AG04450 (cell line): Measurements from ENCODE around the gene ZSCAN21. TPM values are rescaled to one million over a fixed set of nuclear protein-coding genes. Genes with fewer than 3 reads are reported as not detected.
A peak's percentile ranks its signal among the peaks of the same experiment; 100 is the strongest.

Experiments used
- CTCF ChIA-PET: fragments of 300-600, 350-600 bp; formaldehyde crosslinking; extraction: SDS; loops from one replicate; lab custom pipeline; 2022; ENCODE audit warnings: antibody characterized with exemption, inconsistent platforms; lab: Charles Lee
- POLR2A ChIA-PET: fragments of 350-600 bp; formaldehyde crosslinking; extraction: SDS; loops from one replicate; lab custom pipeline; 2021; ENCODE audit warnings: antibody characterized with exemption, inconsistent platforms; lab: Yijun Ruan, JAX
- DNase-seq: peaks from one replicate; pipeline ENCODE4 v3.0.0-alpha.2; 2011; ENCODE audit warnings: low read depth, low spot score
- H3K27ac ChIP-seq: one replicate; pipeline ENCODE4 v1.5.1; 2012; ENCODE audit warnings: low read depth, low read length, control low read depth
- H3K27me3 ChIP-seq: one replicate; pipeline ENCODE4 v1.6.0; 2012; ENCODE audit warnings: low read length; ENCODE audit not compliant: control insufficient read depth, insufficient read depth
- H3K4me3 ChIP-seq: 2 replicates; pipeline ENCODE4 v1.5.1; 2011; ENCODE audit warnings: mild to moderate bottlenecking, low read depth, low read length, control low read depth
- H3K9me3 ChIP-seq: 2 replicates; pipeline ENCODE4 v1.5.1; 2012; ENCODE audit warnings: low read length; ENCODE audit not compliant: control insufficient read depth, insufficient read depth
- CTCF ChIP-seq: IDR thresholded peaks from 2 replicates; pipeline ENCODE4 v1.5.1; 2011; ENCODE audit warnings: low read depth, low read length, control low read depth, inconsistent platforms
- polyA plus RNA-seq: library from polyadenylated mRNA; depleted of rRNA; stranded (reverse); fragments of >200 nt; gene quantifications from 2 replicates; pipeline ENCODE4 v1.2.3, GENCODE V29; 2011

ZSCAN21 gene
- polyA plus RNA-seq, 1 experiment = 15.2 TPM

DNA sequence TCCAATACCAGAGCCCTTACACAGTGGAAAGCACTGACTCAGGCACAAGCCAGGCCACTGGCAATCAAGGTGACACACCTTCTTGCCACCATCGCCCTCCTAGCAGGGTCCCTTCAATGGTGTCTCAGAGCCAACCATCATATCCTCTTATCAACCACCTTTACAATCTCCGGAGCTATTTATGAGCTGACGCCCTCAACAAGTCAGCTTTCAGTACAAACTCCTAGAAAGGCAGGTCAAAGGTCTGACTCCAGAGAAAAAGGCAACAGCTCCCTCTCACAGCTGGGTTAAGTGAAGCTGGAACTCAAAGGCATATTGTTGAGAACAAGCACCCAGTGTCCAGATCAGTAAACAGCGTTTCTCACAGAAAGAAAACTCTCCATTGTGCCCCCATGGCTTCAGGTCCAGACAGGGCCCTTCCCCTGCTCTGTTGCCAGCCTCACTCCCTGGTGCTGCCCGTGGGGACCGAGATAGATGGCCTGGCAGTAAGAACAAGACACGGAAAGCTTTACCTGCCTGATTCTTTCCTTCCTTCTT is 29.5 kb downstream of the ZSCAN21 start:
- POLR2A ChIA-PET = no interaction called here
- H3K9me3 ChIP-seq = peaks cover 33% of the 10 kb centered on the region
- no peak overlapping the region for H3K27ac ChIP-seq
- no peak for DNase-seq
- H3K4me3 ChIP-seq = no peak overlapping the region
- CTCF ChIA-PET = no interaction called here
- H3K27me3 ChIP-seq = no peaks in the 10 kb centered on the region
- TF ChIP-seq CTCF = no peak

- Histone ChIP-seq H3K27ac (peak overlapping the region; percentile 84), H3K27me3 (no peaks in the 10 kb centered on the region), H3K4me3 (peak overlapping the region; percentile 95), H3K9me3 (peaks cover 14% of the 10 kb centered on the region)
- TF ChIP-seq CTCF = no peak
- POLR2A ChIA-PET = interaction anchor here (0.7 to 1.1 kb wide), 2 partner anchors 20 to 31 kb away, joined by 3 to 4 read pairs; partner anchors contain the start of genes MCM7 and ZSCAN21
- CTCF ChIA-PET = interaction anchor here (1.1 to 2.3 kb wide), 3 partner anchors 9 to 167 kb away, joined by 3 to 5 read pairs (median 4); no protein-coding TSS in a partner anchor
- no peak for DNase-seq
Observed at GRCh38 chr7:100080907-100081534, 31.4 kb downstream of the ZSCAN21 start.

DNA sequence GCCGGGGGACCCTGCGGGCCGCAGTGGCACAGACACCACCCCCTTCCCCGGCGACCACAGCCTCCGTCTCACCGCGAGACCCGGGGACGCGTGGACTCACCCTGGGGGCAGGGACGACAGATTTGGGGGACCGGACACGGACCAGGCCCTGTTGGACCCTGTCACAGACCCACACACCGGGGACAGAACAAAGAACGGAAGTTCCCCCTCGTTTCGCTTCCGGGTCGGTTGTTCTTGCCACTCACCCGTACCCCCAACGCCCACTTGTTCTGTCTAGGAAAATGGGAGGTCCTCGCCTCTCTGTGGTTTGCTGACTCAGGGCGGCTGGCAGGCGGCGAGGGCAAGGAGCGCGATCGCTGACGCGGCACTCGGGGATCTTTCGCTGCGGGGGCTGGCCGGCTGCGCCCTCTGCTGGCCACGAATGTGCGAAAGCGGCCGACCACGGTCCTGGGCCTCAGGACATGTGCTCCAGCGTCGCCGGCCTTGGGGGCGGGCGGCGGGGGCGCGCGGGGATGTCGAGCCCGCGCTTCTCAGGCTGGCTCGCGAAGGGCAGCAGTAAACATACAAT is 32.0 kb downstream of the ZSCAN21 start, which contains the start of gene ZNF3:
TSS of gene ZNF3 (minus strand) at position 189 of the 568 bp plus-strand sequence. CDS start 4,366 bp downstream, outside the sequence.
- Histone ChIP-seq H3K4me3 (peak within 1 kb of the TSS; percentile 95), H3K27me3 (no peaks in the 10 kb centered on the region), H3K27ac (peak within 1 kb of the TSS; percentile 84), H3K9me3 (peaks cover 8% of the 10 kb centered on the region)
- DNase-seq = peak; percentile 99
- POLR2A ChIA-PET = interaction anchor here (0.9 to 1.1 kb wide), 2 partner anchors 20 to 32 kb away, joined by 3 to 4 read pairs; partner anchors contain the start of genes AP4M1, MCM7 and ZSCAN21
- TF ChIP-seq CTCF = peak; percentile 81
- CTCF ChIA-PET = interaction anchor here (0.7 to 2.3 kb wide), 8 partner anchors 11 to 167 kb away, joined by 3 to 13 read pairs (median 5); no protein-coding TSS in a partner anchor

DNA sequence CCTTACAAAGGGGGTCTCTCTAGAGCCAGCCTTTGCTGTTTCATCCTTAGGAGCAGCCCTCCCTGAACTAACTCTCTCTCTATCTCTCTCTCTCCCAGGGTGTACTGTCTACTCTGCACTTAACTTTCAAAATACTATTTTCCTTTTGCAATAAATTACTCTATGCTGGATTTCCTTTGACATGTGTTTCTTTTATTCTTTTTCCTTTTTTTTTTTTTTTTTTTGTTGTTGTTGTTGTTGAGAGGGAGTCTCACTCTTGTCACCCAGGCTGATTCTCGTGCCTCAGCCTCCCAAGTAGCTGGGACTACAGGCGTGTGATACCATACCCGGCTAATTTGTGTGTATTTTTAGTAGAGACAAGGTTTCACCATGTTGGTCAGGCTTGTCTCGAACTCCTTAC is 33.4 kb downstream of the ZSCAN21 start:
- CTCF ChIA-PET = interaction anchor here (0.8 to 2.3 kb wide), 13 partner anchors 12 to 169 kb away, joined by 3 to 13 read pairs (median 5); partner anchors contain the start of genes AP4M1 and MCM7
- POLR2A ChIA-PET = interaction anchor here (0.9 to 1.0 kb wide), 2 partner anchors 17 to 19 kb away, joined by 3 to 6 read pairs; no protein-coding TSS in a partner anchor
- Histone ChIP-seq H3K4me3 (no peak overlapping the region), H3K27me3 (no peaks in the 10 kb centered on the region), H3K27ac (peak overlapping the region; percentile 22), H3K9me3 (no peaks in the 10 kb centered on the region)
- no peak for DNase-seq
- no peak for TF ChIP-seq CTCF
